Fibroblast of pulmonary artery (primary cell): ENCODE measurements around the gene SLC2A6.
A peak's percentile ranks its signal among the peaks of the same experiment; 100 is the strongest.

ENCODE experiments used
- DNase-seq: peaks from one replicate; pipeline ENCODE4 v3.0.0-alpha.2; 2010; ENCODE audit warnings: low read depth
- H3K4me3 ChIP-seq: replicated peaks from 2 replicates; pipeline ENCODE4 v1.5.1; 2011; ENCODE audit warnings: low read depth, mild to moderate bottlenecking, control low read depth, low read length, moderate library complexity
- TF ChIP-seq, protein P1 (sequence below): IDR thresholded peaks from 2 replicates; pipeline ENCODE4 v1.5.1; 2011; ENCODE audit warnings: mild to moderate bottlenecking, control low read depth, low read length, inconsistent platforms; ENCODE audit errors: missing control alignments

The SLC2A6 gene

DNA sequence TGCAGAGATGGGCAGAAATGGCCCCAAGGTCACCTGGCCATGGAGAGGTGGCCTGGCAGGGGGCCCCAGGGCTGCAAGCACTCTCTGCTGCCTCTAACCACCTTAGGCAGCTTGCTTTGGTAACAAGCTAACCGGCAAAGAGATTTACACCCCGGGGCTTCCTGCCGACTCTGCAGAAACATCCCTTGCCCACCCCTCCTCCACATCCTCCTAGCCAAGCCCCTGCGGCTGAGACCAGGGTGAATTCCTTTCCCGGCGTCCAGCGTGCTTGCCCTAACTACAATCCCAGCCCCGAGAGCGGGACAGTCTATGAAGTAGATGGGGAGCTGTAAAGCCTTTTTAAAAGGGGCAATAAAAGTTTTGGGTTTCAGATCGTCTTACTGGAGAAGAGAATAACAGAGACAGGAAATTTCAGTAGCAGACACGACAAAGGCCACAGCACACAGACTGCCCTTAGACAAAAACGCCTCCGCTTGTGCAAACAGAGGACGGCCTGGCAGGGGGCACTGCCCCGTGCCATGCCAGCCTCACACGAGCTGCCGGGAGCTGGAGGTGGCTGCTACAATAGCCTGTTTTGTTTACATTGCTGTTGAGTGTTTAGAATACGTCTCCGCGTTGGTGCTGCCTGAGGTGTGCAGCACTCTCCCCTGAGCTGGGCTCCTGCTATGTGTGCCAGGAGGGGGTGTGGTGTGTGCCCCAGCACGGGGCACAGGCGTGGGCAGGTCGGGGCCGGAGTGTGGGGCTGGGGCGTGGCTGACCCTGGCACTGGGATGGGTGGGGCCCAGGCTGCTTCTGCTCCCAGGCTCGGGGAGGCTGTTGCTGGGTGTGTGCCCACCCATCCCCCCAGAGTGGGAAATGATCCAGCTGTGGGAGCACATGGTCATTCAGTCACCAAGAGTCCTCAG is 30.5 kb upstream of the SLC2A6 start:
- H3K4me3 ChIP-seq: no peak overlapping the region
- DNase-seq: no peak
- TF ChIP-seq, protein P1, sequence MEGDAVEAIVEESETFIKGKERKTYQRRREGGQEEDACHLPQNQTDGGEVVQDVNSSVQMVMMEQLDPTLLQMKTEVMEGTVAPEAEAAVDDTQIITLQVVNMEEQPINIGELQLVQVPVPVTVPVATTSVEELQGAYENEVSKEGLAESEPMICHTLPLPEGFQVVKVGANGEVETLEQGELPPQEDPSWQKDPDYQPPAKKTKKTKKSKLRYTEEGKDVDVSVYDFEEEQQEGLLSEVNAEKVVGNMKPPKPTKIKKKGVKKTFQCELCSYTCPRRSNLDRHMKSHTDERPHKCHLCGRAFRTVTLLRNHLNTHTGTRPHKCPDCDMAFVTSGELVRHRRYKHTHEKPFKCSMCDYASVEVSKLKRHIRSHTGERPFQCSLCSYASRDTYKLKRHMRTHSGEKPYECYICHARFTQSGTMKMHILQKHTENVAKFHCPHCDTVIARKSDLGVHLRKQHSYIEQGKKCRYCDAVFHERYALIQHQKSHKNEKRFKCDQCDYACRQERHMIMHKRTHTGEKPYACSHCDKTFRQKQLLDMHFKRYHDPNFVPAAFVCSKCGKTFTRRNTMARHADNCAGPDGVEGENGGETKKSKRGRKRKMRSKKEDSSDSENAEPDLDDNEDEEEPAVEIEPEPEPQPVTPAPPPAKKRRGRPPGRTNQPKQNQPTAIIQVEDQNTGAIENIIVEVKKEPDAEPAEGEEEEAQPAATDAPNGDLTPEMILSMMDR: no peak

DNA sequence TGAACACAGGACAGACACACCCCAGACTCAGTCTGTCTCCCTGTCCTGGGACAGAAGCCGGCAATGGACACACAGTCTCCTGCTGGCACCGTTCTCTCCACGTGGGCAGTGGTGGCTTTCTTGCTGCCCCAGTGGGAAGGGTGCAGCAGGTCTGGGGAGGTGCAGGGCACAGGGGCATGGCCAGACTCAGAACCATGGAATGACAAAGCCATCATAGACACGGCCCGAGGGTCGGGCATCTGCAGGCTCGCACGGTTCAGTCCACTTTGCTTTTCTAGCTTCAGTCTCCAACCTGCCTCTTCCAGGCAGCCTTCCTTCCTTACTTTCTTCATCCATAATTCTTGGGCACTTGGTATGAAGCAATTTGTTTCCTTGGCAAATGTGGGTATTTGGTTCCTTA is 29.1 kb upstream of the SLC2A6 start:
- no peak overlapping the region for H3K4me3 ChIP-seq
- TF ChIP-seq, protein P1: no peak
- no peak for DNase-seq

DNA sequence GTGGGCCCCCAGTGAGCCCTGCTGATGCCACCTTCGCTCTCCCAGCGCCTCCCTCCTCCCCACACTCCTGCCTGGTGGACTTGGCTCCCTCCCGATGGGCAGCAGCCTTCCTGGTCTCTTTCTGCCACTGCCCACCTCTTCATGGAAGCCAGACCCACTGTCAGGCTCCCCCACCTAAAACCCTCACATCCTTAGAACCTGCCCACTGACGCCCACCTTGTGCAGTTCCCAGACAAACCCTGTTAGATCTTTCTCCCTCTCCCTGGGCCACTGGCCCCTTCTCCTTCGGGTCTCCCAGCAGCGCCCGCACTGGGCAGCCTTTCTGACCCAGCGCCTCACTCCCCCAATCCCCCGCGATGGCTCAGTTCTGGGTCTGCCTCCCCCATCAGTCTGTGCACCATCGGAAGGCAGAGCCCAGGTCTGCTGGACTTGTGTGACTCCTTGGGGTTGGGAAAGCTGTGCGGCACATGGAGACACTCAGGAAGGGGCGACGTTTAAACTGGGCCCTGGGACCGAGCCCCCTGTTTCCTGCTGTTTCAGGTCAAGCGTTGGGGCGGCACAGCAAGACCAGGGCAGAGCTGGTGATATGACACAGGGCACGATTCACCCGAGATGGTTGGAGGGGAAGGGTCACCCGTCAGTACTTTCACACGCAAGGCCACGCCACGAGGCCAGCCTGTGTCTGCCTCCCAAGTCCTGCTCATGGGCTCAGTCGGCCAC is 28.5 kb upstream of the SLC2A6 start:
- DNase-seq: no peak
- TF ChIP-seq, protein P1: no peak
- no peak overlapping the region for H3K4me3 ChIP-seq

DNA sequence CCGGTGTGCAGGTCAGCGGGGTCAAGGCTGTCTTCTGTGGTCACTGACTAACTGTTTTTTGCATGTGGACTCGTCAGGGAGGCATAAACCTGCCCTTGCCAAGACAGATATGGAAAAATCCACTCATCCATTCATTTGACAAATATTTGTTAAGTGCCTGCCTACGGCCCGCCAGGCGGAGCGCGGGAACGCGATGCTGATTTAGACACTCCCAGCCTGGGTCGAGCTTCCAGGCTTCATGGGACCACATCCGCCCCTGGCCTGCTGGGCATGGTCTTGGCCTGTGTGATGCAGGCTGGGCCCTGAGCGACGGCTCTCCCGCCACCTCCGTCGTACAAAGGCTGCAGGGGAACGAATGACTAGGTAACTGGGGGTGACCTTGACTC is 27.7 kb upstream of the SLC2A6 start:
- DNase-seq: peak; percentile 73

DNA sequence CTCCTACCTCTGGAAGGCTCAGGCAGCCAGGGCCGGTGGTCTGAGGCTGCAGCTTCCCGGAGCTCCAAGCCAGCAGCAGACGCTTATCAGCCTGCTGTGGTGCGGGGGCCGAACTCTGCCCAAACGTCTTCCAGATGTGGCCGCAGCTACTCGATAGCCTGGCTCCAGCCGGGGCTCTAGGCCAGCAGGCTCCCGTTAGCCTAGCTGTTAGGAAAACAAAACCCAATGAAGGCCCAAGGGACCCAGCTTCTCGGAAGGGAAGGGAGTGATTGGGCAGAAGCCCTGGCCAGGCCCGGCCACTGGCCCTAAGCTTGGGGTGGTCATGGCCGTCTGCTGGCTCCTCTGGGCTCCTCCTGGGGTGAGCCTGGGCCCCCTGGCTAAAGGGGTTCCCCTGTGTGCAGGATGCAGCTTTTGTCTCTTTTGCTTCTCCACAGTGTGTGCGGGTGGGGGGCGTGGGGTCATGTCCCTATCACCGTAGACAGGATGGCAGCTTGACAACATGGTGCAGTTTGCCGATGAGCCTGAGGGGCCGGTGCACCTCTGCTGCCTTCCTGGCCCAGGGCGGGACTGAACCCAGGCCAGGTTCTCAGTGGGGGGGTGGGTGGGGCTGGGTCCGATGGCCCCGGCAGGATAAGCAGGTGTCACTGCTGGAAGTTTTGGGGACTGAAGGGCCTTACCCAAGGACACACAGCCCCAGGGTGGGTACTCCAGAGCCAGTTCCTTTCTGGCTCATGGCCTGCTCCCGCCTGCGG is 27.2 kb upstream of the SLC2A6 start:
- H3K4me3 ChIP-seq: no peak overlapping the region
- TF ChIP-seq, protein P1: no peak

More for the DNA sequence above, 27.7 kb upstream of the SLC2A6 start:
- TF ChIP-seq, protein P1: peak; percentile 11
- H3K4me3 ChIP-seq: no peak overlapping the region

DNA sequence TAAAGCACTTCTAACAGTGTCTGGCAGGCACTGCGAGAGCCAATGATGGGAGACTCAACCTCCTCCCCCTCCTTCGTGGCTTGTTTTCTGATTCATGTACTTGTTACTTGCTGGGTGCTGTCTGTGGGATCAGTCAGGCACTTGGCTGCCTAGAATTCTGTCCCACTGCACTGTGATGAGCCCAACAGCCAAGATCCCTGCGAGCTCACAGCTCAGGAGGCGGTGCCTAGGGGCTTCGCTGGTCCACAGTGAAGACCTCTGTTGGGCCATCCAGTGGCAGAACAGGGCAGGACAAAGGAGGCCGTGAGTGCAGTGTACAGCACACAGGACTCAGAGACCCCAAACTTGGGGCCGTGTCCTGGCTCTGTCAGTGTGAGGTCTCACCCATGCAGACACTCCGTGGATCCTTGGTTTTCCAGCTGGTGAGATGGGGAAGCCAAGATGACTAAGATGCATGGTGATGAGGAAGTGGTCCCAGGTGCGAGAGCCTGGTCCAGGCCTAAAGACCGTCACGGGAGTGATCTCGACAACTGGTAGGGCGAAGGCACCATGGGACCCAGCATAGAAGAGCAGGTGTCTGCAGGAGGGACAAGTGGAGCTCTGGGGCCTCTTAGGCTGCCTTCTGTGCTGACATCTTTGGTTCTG is 26.4 kb upstream of the SLC2A6 start:
- no peak overlapping the region for H3K4me3 ChIP-seq
- DNase-seq: no peak

More for the DNA sequence above, 27.2 kb upstream of the SLC2A6 start:
- DNase-seq: peak; percentile 78

More for the DNA sequence above, 26.4 kb upstream of the SLC2A6 start:
- TF ChIP-seq, protein P1: no peak
